HG03060 (cell line): Measurements from ENCODE around the gene SBK2.

ENCODE experiments used
- ATAC-seq: cut with Tn5 transposase; IDR thresholded peaks from one replicate; pipeline ENCODE4 v1.9.1; 2021; ENCODE audit warnings: low read depth, moderate number of reproducible peaks; ENCODE audit not compliant: unreplicated experiment

SBK2 gene

GRCh38 chr19:55487924-55488687 is 48.8 kb downstream of the SBK2 start, which contains the start of gene SSC5D:
Gene SSC5D (plus strand): TSS chr19:55488436. CDS start chr19:55488590, 154 bp downstream.
- ATAC-seq = no peak

GRCh38 chr19:55486971-55487923 is 49.7 kb downstream of the SBK2 start:
- ATAC-seq = no peak

- no peak for ATAC-seq
Measured at GRCh38 chr19:55486043-55486970, 50.6 kb downstream of the SBK2 start.

- no peak for ATAC-seq
Measured at GRCh38 chr19:55485439-55486011, 51.4 kb downstream of the SBK2 start.

- no peak for ATAC-seq
Measured at GRCh38 chr19:55484593-55485438, 52.1 kb downstream of the SBK2 start, which contains the start of gene NAT14. Gene NAT14 (plus strand): TSS chr19:55485188. CDS start chr19:55485709, 521 bp downstream.

GRCh38 chr19:55483706-55484592 is 53.0 kb downstream of the SBK2 start:
- no peak for ATAC-seq

- no peak for ATAC-seq
Measured at GRCh38 chr19:55482967-55483705, 53.8 kb downstream of the SBK2 start.

GRCh38 chr19:55482156-55482961 is 54.6 kb downstream of the SBK2 start:
- no peak for ATAC-seq

- ATAC-seq = no peak
Measured at GRCh38 chr19:55481794-55482155, 55.2 kb downstream of the SBK2 start.

GRCh38 chr19:55481148-55481793 is 55.7 kb downstream of the SBK2 start:
- no peak for ATAC-seq

- ATAC-seq = no peak
Measured at GRCh38 chr19:55479451-55480230, 57.3 kb downstream of the SBK2 start.

- no peak for ATAC-seq
Measured at GRCh38 chr19:55479045-55479444, 57.9 kb downstream of the SBK2 start.
